HG02970 (cell line): ENCODE results near the gene UQCC2.

ENCODE experiments used
- ATAC-seq: cut with Tn5 transposase; IDR thresholded peaks from one replicate; pipeline ENCODE4 v1.9.1; 2021; ENCODE audit warnings: mild to moderate bottlenecking, moderate library complexity, moderate number of reproducible peaks; ENCODE audit not compliant: unreplicated experiment, low FRiP score

UQCC2 gene

DNA sequence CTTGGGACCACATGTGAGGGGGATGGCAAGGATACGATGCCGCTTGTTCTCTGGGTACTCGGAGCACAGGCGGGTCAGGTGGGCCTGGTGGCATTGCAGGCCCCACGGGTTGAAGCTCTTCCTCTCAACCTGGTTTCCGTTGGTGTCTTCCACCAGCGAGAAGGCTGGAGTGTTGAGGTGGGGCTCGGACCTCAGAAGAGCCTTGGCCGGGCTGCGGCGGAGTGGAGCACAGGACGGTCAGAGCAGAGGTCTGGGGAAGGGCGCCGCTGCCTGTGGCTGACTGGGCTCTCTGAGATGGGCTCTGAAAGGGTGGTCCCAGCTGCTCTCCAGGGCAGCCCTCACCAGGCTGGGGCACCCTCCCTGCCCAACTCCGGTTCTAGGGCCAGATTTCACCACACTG is 15.2 kb upstream of the UQCC2 start:
- ATAC-seq, result no peak

DNA sequence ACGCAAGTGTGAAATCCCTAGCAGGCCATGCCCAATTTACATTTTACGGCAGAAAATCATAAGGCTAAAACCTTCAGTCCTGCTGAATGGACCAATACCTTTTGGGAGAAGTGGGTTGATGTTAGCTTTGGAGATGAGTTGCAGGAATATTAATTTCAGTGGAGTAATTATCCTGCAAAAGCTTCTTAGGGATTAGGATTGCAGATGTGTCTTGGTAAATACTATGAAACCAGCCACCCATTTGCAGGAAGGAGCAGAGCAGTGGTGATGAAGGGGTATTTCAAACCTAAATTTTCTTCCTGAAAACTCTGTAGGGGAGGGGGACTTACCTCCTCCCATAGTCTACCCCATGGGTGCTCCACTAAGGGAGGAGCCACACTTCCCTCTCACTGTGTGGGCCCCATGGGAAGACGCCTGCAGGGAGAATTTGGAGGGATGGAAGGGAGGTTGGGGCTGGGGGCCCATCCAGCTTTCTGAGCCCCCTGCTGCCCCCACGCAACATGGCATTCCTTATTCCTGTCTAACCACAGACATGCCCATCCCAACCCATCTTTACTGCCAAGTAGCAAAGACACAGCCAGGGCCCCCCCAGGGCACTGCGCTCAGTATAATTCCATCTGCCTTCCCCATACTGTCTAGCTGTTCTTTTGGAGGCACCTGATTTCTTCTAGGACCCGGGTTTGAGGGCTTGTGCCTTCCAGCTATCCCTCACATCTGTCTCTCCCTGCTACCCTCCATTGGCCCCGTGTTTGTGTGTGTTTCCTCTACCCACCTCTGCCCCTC is 14.6 kb upstream of the UQCC2 start:
- ATAC-seq, result no peak

DNA sequence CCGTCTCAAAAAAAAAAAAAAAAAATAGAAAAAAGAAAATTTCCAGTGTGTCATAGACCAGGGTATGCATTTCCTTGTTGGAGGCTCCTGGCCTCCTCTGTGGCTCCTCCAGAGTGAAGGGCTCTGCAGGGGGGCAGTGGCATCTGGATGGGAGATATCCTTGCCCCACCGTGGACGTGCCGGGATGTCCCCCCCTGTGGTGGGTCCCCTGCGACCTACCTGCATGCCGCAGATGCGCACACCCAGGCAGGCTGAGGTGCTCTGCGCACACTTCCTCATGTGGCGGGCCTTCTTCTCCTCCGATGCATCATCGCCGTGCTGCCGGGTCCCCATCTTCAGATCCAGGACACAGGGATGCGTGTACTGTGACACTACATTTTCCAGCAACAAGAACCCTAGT is 13.7 kb upstream of the UQCC2 start:
- no peak for ATAC-seq

DNA sequence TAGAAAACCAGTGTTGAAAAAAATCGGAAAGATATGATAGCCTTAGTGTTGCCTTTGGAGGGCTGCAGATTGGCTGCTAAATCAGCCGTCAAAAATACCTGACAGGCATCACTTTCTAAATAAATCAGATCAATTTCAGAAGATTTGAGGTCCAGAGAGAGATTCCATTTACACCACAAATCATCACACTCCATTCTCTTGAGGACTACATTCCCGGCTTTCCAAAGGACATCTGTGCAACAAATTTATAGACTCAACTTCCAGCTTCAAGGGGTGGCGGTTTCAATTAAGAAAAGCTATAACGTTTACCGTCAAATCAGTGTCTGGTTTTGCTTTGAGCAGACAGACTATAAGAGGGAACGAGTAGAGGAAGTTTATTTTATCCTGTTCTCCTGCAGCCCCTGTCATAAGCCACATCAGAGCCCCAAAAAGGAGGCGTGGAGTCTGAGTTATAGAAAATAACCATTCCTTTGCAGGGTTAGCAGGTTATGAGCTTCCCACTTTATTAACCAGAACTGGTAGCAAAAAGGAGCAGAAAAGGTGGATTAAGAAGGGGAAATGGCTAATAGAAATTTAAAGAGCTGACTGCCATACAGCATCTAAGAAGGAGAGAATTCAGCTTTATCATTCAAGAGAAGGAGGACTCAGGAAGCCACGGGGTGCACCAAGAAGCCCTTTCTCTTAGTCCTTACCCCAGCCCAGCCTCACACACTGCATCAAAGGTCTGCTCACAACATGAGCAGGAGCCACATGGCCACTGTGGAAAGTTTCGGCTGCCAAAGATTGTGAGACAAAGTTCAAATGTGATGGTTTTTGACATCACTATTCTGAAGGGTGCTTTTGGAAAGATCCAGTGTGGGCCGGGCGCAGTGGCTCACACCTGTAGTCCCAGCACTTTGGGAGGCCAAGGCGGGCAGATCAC is 12.9 kb upstream of the UQCC2 start:
- ATAC-seq, result no peak

DNA sequence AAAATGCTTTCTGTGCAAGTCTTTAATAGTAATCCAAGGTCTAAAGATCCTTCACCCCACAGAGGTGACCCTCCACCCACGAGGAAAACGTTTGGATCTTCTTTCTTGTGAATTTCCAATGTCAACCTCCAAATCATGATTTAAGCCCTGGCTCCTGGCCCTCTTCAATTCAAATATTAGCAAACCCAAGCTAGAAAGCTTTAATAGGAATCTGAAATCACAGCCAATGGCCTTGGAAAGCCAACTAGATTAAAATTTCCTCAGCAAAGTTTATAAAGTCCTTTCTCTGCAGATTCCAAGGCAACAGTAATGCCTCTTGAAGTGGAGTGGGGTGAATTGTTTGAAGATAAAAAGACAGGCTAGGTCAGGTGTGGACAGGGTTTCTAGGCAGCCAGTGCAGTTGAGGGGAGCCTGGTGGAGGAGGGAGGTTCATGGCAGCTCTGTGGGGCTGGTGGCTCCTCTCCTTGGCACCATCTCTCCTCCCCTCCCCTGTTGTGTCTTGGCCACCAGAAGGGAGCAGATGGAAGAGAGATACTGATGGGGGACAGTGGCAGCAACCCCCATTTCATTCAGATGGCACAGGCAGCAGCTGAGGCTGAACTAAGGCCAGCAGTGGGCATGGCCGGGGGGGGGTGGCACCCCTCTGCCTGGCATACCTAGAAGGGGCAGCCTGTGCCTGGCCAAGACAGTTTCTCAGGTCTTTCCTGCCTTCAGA is 12.0 kb upstream of the UQCC2 start:
- ATAC-seq, result no peak

DNA sequence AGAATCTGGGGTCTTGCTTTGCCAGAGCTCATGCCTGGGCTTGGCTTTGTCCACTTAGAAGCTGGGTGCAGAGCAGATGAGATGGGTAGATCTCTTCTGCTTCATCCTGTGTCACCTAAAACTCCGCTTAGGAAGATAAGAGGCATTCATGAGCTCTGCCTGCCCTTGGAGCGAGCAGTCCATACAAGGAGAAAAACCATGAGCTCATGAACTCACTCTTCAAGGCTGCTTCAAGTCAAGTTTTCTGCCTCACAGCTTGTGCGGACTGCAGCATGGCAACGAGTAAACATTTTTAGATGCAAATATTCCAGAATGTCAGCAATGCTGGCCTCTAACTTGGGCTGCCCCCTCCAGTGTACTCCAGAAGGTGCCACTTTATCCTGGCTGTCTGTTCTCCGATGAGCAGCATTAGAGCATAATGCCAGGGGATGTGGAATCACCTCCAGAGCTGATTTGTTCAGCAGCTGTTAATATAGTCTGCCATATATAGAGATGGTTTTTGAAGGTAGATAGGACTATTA is 10.7 kb upstream of the UQCC2 start:
- no peak for ATAC-seq

DNA sequence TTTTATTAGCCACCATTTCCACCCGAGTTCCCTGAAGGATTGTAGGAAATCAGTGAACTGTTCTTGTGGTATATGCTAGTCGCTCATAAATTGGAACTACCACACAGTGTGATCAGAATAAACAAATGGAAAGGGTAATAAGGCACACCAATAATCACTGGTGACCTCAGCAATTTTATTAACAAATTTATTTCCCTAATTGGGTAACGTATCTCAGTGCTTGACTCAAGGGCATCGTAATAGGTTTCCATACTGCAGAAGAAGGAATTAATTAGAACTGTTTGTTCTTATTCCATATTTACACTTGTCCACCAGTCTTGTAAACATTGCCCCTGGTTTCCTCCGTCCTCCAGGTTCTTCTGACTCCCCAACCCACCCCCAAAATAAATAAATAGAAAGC is 10.0 kb upstream of the UQCC2 start:
- ATAC-seq, result no peak

DNA sequence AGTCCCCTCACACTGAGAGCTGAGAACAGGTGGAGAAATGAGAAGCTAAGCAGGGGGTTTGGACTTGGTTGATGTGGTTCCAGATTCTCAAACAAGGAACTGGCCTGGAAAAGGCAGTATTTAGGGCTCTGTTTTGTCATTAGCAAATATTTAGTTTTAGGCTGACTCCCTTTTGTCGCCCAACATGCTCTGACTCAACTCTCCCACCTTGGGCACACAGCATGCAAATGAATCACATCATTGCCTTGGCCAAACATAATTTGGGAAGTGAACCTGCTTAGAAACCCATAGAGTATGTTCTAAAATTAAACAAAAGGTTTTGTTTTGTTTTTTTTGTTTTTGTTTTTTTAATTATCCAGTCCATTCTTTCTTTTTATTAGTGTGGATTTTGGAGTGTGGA is 9.5 kb upstream of the UQCC2 start:
- no peak for ATAC-seq

DNA sequence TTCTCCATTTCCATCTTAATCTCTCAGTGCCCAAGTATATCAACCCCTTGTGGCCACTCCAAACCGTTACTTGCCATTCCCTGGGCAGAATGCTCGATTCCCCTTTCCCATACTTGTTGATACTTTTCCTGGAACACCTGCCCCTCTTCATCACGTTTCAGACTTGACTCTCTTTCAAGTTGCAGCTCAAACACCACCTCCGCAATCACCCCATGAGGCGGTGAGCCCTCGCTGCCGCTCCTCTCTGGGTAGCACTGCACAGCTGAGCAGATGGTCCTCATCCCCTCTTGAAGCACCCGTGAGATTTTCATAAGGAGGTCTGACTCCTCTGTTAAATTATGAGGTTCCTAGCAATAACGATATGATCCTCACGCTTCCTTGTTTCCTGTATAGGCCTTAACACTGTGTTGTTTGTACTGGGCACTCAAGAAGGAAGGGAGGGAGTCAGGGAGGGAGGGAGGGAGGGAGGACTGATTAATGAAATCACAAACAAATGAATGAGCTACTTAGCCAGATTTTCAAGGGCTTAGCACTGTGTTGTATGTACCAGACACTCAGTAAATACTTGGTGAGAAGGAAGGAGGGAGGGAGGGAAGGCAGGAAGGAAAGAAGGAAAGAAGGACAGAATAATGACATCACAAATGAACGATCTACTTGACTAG is 8.0 kb upstream of the UQCC2 start:
- no peak for ATAC-seq

DNA sequence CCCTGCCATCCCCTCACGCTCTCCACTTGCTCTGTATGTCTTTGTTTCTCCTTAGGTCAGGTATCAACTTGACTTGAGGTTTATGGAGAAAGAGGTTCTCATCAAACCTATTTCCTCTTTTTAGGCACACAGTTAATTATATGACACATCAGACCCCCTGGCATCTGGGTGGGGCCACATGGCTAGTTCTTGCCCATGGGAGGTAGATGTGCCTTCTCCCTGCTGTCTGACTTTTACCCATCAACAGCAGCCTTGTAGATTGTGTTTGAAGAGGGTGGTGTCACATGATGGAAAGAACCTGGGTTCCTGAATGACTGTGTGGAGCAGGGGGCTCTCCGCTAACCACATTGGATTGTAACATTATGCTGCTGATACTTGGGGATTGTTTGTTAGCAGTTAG is 7.2 kb upstream of the UQCC2 start:
- no peak for ATAC-seq

DNA sequence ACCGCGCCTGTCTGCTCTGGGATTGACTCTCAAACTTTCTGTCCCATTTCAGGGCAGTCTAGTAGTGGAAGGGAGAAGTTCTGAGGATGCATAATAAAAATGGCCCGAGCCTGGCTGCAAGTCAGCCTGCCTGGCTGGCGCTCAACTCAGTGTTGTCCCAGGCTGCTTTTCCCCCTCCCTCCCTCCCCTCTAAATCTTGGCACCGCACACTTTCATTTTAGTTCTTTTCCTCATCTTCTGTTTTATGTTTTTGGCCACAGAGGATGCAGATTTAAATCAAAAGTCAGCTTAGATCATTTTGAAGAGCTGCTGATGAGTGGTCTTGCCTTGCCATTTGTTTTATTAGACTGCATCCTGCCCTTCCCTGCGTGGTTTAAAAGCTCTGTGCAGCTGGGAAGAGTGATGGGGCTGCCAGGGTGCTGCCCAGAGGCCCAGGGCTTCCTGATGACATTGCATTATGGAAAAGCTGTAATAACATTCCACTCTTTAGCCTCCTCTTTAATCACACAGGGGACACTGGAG is 6.5 kb upstream of the UQCC2 start:
- ATAC-seq, result no peak

DNA sequence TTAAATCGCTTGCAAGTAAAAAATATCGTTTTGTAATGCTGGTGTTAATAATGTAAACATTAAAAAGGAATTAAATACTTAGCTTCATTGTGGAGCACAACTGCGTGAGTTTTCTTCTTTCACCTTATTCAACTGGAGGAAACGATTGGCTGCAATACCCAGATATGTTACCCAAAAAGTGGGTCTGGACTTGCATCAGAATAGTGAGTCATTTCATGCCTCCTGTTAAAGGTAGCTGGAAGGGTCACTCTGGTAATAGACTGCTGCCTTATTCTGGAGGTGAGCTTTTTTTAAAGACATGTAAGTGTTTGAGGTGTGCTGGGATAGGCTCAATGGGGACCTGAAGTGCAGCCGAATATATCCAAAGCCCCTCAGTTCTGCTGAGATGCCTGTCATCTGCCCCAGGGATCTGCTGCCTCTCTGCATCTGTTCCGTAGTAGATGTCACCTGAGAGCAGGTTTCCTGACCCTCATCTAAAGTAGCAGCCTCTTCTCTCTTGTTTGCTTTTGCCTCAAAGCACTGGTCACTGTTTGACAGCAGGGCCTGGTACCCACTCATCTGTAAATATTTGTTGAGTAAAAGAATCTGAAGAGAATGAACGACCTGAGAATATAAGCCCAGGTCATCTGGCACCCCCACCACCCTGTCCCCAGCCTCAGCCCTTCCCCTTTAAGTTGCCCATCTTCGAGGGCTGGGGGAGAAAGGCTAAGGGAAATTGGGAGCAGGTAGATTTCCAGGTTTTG is 5.6 kb upstream of the UQCC2 start:
- no peak for ATAC-seq

DNA sequence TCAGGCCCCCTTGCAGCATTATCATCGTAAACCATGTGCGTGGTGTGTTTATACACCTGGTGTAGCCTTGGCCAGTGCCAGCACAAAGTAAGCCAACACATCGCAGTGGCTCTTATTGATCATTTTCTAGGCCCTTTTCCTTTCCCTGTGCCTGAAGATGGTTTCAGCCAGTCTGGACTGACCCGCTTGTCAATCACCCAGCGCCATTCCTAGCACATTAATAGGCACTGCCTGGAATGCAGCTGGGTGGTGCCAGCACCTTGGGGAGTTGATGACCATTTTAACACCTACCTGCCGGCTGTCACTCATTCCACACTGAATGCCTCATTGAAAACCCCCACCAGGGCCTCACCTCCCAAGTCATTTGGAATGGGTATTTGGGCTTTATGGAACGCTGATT is 4.9 kb upstream of the UQCC2 start:
- ATAC-seq, result no peak

DNA sequence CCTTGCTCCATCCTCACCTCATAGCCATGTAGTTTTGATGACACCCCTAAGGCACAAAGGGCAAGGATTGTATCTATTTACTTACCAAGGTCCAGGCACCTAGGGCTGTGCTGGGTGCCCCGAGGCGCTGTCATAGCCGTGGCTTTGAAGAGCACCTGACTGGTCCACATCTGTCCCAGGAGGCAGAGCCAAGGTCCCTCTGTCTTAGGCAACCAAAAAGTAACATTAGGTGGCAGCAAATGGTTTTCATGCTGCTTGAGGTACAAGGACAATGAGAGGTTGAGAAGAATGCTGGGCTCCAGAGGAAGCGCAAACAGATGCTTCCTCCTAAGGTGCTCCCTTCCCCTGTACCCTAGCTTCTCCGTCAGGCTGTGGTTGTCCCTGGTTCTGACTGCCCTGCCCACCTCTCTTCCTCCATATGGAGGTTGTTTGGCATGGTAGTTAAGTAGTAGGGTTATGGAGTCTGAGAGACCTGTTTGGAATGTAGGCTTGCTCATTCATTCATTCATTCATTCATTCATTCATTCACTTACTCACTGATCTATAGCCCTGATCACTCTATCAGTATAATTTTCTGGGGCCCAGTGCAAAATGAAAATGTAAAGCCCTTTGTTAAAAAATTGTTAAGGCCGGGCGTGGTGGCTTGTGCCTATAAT is 3.0 kb upstream of the UQCC2 start:
- no peak for ATAC-seq

DNA sequence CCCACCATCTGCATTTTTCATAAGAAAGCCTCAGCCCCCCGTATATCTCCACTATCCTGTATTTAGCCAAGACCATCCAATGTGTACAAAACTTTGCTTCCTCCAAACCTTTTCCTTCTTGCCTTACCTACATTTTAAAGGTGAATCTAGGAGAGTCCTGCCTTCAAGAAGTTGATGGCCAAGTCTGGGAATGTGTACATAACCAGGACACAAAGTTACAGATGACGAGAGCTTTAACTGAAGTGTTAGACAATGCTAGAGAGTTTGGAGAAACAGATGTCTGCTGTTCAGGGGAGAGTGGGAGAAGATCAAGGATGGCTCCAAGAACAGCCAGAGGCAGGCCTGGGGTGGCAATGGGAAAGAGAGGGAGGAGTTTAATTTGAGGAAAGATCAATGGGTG is 2.3 kb upstream of the UQCC2 start:
- no peak for ATAC-seq

DNA sequence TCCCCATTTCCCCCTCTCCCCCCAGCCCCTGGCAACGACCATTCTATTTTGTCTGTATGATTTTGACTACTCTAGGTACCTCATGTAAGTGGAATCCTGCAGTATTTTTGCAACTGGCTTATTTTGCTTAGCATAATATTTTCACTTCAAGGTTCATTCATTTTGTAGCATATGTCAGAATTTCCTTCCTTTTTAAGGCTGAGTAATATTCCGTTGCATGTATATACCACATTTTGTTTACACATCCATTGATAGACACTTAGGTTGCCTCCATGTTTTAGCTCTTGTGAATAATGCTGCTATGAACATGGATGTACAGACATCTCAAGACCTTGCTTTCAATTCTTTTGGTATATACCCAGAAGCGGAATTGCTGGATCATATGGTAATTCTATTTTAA is 1.4 kb upstream of the UQCC2 start:
- no peak for ATAC-seq

DNA sequence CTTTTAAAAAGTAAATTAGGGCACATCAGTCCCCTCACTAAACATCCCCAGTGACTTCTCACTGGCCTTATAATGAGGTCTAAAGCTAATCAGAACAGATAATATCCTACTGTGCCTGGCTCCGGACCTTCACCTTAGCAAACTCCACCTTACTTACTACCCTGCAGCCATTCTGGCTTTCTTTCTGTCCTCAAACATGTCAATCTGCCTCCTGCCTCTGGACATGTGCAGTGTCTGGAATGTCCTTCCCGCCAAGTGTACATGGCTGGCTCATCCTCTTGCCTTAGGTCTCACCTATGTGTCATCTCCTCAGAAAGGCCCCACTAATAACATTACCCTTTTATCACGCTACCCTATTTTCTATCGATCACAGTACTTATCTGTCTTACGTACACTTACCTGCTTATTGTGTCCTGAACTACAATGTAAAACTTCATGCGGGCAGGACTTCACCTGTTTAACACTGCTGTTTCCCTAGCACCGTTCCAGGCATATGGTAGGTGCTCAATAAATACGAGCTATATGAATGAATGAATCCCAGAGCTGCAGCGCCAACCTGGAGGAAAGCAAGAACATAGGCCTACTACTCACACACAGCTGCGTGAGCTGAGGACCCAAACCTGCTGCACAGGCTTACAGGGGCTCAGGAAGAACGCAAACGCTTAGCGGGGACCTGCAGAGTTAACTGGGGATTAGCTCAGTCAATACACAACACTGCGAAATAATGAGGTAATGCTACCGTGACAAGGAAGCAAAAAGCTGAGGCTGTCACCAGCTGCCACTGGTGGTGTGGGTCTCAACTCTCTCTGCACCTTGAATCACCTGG is 991 bp downstream of the UQCC2 start:
- no peak for ATAC-seq

DNA sequence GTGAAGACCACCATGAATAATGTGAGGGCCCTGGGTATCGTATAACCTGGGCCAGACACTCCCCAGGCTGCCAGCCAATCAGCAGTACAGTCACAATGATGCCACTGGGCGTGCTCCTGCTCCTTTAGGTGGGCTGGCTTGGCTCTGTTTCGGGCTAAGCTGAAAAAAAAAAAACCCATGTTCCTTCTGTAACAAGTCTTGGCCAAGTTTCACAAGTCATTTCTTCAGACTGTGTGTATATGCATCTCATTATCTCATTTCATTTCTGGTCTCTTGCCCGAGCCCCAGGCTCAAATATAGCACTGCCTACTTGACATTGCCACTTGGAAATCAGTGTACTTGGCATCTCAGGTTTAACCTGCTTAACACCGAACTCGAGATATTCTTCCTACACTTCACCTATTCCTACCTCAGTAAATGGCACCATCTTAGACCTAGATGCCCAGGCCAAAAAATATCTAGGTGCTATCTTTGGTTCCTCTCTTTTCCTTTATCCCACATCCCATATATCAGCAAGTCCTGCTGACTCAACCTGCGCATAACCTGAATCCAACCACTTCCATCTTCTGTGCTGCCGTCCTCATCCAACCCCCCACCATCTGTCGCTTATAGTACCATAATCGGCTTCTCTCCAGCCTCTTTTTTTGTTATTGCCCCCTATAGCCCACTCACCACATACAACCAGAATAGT is 1.8 kb downstream of the UQCC2 start:
- ATAC-seq, result no peak
